Peyer's patch (tissue), 4 donors: ENCODE results near the gene DUSP19. TPM values are rescaled to one million over a fixed set of nuclear protein-coding genes. Genes with fewer than 3 reads are reported as not detected.
A peak's percentile ranks its signal among the peaks of the same experiment; 100 is the strongest.

ENCODE experiments used
- DNase-seq, 3 donors: peaks; one replicate each; pipeline ENCODE4 v3.0.0-alpha.2; 2017 to 2019
- H3K27ac ChIP-seq, 4 donors: fragments of 200-600 bp; sonication (generic); one replicate each; pipeline ENCODE4 v1.5.1; 2016 to 2019
- H3K27me3 ChIP-seq, 2 donors: fragments of 200-600 bp; sonication (generic); one replicate each; pipeline ENCODE4 v1.5.1; 2019
- H3K36me3 ChIP-seq, 3 donors: fragments of 200-600 bp; sonication (generic); one replicate each; pipeline ENCODE4 v1.5.1; 2016 to 2019
- H3K4me1 ChIP-seq, 4 donors: fragments of 200-600 bp; sonication (generic); one replicate each; pipeline ENCODE4 v1.5.1; 2016 to 2019
- H3K4me3 ChIP-seq, 4 donors: fragments of 200-600 bp; sonication (generic); 1 replicate in 3 of 4; 2 replicates in 1 of 4; pipeline ENCODE4 v1.5.1; 2016 to 2019; ENCODE audit warnings: mild to moderate bottlenecking in 1 of 4
- H3K9me3 ChIP-seq, 4 donors: fragments of 200-600 bp; sonication (generic); one replicate each; pipeline ENCODE4 v1.5.1; 2016 to 2019; ENCODE audit warnings: mild to moderate bottlenecking in 1 of 4
- CTCF ChIP-seq, 6 experiments: fragments of 450-650 bp in 4 of 6; fragments of 200-600 bp in 2 of 6; sonication (generic) in 1 of 6; IDR thresholded peaks; one replicate each; pipeline ENCODE4 v1.5.1; 2017 to 2019; ENCODE audit warnings: antibody characterized with exemption in 6 of 6, mild to moderate bottlenecking in 3 of 6, moderate library complexity in 1 of 6
- POLR2A ChIP-seq, 2 donors: fragments of 450-650 bp; IDR thresholded peaks; one replicate each; pipeline ENCODE4 v1.5.1; 2017; ENCODE audit warnings: antibody characterized with exemption in 2 of 2, mild to moderate bottlenecking in 2 of 2, moderate library complexity in 2 of 2
- total RNA-seq, 4 donors: library from RNA; depleted of rRNA; stranded (reverse); fragments of >200 nt; gene quantifications; one replicate each; pipeline ENCODE4 v1.1.0, GENCODE V29; 2016

The DUSP19 gene
- total RNA-seq, 4 donors from 2014 or later, result 0.28 to 2.5 (median 1.7) TPM

DNA sequence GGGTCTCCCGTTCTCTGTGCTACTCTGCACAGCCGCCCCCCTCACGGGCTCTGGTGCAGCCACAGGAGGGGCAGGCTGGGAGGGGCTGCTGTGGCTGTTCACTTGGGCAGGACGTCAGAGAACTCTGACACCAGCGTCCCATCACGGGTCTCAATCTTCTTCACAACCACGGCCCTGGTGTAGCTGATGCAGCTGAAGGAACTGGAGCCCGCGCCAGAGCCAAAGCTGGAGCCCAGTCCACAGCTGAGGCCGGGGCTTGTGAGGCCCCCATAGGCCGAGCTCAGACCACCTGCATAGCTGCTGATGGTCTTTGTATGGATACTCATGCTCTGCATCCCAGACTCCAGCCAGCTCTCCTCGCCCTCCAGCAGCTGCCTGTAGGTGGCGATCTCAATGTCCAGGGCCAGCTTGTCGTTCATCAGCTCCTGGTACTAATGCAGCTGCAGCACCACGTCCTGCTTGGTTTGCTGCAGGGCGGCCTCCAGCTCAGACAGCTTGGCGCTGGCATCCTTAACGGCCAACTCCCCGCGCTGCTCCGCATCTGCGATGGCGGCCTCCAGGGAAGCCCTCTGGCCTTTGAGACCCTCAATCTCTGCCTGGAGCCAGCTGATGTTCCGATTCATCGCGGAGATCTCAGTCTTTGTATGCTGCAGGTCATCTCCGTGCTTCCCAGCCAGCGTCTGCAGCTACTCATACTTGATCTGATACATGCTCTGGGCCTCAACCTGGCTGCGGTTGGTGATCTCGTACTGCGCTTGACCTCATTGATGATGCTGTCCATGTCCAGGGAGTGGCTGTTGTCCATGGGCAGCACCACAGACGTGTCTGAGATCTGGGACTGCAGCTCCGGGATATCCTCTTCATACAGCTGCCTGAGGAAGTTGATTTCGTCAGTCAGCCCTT, 7.4 kb upstream of the DUSP19 start:
- Histone ChIP-seq H3K27ac (no peak overlapping the region), H3K4me1 (no peaks in the 10 kb centered on the region), H3K36me3 (no peaks in the 10 kb centered on the region), H3K27me3 (no peaks in the 10 kb centered on the region), H3K9me3 (no peaks in the 10 kb centered on the region), H3K4me3 (no peak overlapping the region)
- DNase-seq, result peak in 2 of 3 donors; percentile 61 to 69
- TF ChIP-seq POLR2A (IDR thresholded peaks at IDR 0.05) (no peak), CTCF (IDR thresholded peaks at IDR 0.05) (peak in 4 of 6 experiments; percentile 27 to 45 (median 36))

GRCh38 chr2:183072177-183072576, 6.4 kb upstream of the DUSP19 start:
- TF ChIP-seq CTCF (IDR thresholded peaks at IDR 0.05) (no peak), POLR2A (IDR thresholded peaks at IDR 0.05) (no peak)
- H3K27me3 ChIP-seq, result no peaks in the 10 kb centered on the region

DNA sequence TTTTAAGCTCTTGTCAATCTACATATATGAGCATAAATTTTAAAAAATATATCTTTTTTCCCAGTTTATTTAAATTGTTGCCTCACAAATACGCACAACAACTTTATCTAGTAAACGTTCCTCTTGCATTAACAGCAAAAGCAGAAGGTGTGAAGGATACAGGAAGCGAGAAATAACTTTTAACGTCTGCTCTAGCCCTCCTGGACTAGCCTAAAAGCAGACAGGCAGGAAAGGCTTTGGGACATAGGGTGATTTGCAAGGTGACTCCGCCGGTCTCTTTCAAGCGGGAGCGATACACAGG, 434 bp upstream of the DUSP19 start:
- peaks cover 0 to 4% (median 0%) of the 10 kb centered on the region in 4 donors for H3K4me1 ChIP-seq
- no peak for TF ChIP-seq CTCF (IDR thresholded peaks at IDR 0.05)
- TF ChIP-seq POLR2A (IDR thresholded peaks at IDR 0.05), result no peak
- H3K9me3 ChIP-seq, result no peaks in the 10 kb centered on the region
- H3K27ac ChIP-seq, result peak overlapping the region; percentile 57 to 82 (median 76)
- H3K27me3 ChIP-seq, result no peaks in the 10 kb centered on the region
- DNase-seq, result peak in 2 of 3 donors; percentile 27 to 56
- H3K36me3 ChIP-seq, result no peaks in the 10 kb centered on the region
- H3K4me3 ChIP-seq, result peak overlapping the region; percentile 53 to 72 (median 61)

More at GRCh38 chr2:183072177-183072576, 6.4 kb upstream of the DUSP19 start:
- Histone ChIP-seq H3K9me3 (no peaks in the 10 kb centered on the region), H3K4me1 (no peaks in the 10 kb centered on the region), H3K27ac (no peak overlapping the region), H3K4me3 (no peak overlapping the region), H3K36me3 (no peaks in the 10 kb centered on the region)
- no peak for DNase-seq

DNA sequence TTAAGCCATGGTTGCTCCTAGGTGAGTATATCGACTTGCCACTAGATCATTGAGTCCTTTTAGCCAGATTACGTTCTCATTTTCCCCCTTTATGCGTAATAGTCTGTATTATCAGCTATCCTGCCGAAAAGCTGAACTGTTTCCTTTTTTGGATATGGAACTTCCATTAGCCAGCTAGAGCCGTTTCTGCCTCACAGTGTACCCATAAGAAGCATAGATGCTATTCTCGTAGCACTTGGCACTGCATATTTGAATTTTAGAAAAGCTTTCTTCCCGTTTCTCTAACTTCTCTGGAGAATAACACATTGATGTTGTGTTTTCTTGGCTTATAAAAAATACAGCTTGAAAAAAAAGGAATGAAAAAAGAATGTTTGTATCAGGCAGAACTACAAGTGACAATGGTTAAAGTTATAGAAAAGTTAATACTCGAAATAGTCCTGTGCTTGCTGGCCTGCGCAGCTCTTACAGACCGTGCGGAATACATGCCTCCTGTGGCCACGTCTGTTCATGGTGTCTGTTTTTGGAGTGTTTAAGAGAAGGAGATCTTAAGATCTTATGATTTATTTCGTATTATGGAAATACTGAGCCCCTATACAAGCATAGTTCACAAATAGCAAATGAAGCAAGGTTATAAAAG, 710 bp downstream of the DUSP19 start:
- H3K9me3 ChIP-seq, result no peaks in the 10 kb centered on the region
- H3K27me3 ChIP-seq, result no peaks in the 10 kb centered on the region
- H3K4me1 ChIP-seq, result peaks cover 0 to 4% (median 0%) of the 10 kb centered on the region in 4 donors
- no peak for DNase-seq
- H3K27ac ChIP-seq, result peak overlapping the region; percentile 57 to 82 (median 76)
- H3K4me3 ChIP-seq, result peak overlapping the region; percentile 53 to 72 (median 61)
- no peak for TF ChIP-seq CTCF (IDR thresholded peaks at IDR 0.05)
- TF ChIP-seq POLR2A (IDR thresholded peaks at IDR 0.05), result no peak
- no peaks in the 10 kb centered on the region for H3K36me3 ChIP-seq

- Histone ChIP-seq H3K27ac (no peak overlapping the region), H3K27me3 (no peaks in the 10 kb centered on the region), H3K4me1 (peaks cover 0 to 4% (median 0%) of the 10 kb centered on the region in 4 donors), H3K4me3 (no peak overlapping the region), H3K36me3 (no peaks in the 10 kb centered on the region), H3K9me3 (no peaks in the 10 kb centered on the region)
- TF ChIP-seq POLR2A (IDR thresholded peaks at IDR 0.05) (no peak), CTCF (IDR thresholded peaks at IDR 0.05) (no peak)
- DNase-seq, result no peak
These were observed 3.4 kb downstream of the DUSP19 start for GRCh38 chr2:183081911-183082310.
